ENCODE results near the gene AFF3.
"Not testable (repeated sequence)": the region's sequence is repeated elsewhere in the genome, so short reads cannot be mapped to it uniquely, and the experiment has no call there.

AFF3 gene

DNA sequence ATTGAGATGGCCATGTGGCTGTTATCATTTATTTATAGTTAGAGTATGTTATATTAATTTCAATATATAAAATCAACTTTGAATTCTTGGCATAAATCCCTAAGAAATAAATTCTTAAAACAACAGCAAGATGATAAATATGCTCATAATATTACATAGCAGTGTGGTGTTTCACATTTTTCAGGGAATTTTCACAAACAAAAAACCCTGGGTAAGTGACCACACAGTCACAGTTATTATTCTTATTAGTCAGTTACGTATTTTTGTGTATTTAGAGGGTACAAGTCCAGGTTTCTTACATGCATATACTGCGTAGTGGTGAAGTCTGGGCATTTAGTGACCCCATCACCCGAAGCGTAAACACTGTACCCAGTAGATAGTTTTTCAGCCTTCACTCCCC lies 363.1 kb downstream of the AFF3 start:
- TF ChIP-seq CTCF (IDR thresholded peaks at IDR 0.05; ENCODE audit: borderline replicate concordance, control extremely low read depth, extremely low read depth, insufficient read depth, missing control alignments), result no peak
- DNase-seq (ENCODE audit: low spot score), result no peak
- in situ Hi-C loops (cut with MboI; ENCODE audit: low sequenced_read_pairs, unreplicated experiment), result no loop called here

- DNase-seq (ENCODE audit: low spot score), result no peak
- in situ Hi-C loops (cut with MboI; ENCODE audit: low sequenced_read_pairs, unreplicated experiment), result no loop called here
- TF ChIP-seq CTCF (IDR thresholded peaks at IDR 0.05; ENCODE audit: borderline replicate concordance, control extremely low read depth, extremely low read depth, insufficient read depth, missing control alignments), result no peak
Measured at GRCh38 chr2:99777656-99778290, 364.6 kb downstream of the AFF3 start.

DNA sequence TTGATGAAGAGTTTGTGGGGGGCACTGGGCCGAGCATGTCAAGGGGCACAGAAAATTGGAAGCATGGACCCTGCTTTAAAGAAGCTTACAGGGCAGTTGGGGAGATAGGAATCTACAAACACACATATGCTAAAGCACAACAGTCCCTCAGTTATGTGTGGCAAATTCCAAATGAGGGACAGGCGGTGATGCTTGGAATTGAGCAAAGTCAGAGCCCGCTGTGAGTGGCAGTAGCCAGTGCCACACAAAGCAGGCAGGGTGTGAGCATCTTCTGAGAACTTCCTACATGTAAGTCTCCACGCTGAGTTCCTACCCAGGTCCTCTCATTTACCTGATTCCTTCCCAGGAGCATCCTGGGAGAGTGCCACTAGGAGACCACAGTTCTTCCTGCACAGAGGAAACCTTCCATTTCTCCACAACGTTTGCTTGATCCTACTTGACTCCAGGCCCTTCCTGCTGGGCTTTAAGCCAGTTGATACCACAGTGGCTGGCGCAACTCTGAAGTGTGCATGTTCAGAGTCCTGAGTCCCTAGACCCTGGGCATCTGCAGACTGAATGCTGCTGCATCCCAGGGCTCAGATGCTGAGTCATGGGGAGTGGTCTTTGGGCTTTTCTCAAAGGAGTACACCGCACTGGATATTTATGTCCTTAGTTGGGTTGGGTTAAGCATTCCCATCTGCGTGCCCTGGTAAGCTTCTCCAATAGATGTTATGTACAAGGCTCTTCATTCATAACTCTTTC lies 365.3 kb downstream of the AFF3 start:
- no peak for TF ChIP-seq CTCF (IDR thresholded peaks at IDR 0.05; ENCODE audit: borderline replicate concordance, control extremely low read depth, extremely low read depth, insufficient read depth, missing control alignments)
- in situ Hi-C loops (cut with MboI; ENCODE audit: low sequenced_read_pairs, unreplicated experiment), result no loop called here

GRCh38 chr2:99776206-99776905 lies 366.0 kb downstream of the AFF3 start:
- in situ Hi-C loops (cut with MboI; ENCODE audit: low sequenced_read_pairs, unreplicated experiment), result no loop called here
- no peak for DNase-seq (ENCODE audit: low spot score)
- TF ChIP-seq CTCF (IDR thresholded peaks at IDR 0.05; ENCODE audit: borderline replicate concordance, control extremely low read depth, extremely low read depth, insufficient read depth, missing control alignments), result no peak

More for the DNA sequence above, 365.3 kb downstream of the AFF3 start:
- DNase-seq (ENCODE audit: low spot score), result no peak

DNA sequence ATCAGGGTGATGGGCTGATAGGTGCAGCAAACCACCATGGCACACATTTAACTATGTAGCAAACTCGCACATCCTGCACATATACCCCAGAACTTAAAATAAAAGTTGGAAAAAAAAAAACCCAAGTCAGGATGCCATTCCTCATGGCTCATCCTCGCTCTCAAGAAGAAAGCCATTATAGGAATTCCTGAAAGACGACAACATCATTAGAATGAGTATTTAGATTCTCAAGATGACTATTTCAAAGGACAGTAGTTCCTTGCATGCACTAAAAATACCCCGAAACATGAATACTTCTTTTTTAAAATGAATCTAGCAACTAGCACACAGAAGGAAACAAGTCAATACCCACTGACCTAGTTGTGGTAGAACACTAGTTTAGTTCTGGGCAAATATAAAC lies 366.8 kb downstream of the AFF3 start:
- TF ChIP-seq CTCF (IDR thresholded peaks at IDR 0.05; ENCODE audit: borderline replicate concordance, control extremely low read depth, extremely low read depth, insufficient read depth, missing control alignments), result no peak

DNA sequence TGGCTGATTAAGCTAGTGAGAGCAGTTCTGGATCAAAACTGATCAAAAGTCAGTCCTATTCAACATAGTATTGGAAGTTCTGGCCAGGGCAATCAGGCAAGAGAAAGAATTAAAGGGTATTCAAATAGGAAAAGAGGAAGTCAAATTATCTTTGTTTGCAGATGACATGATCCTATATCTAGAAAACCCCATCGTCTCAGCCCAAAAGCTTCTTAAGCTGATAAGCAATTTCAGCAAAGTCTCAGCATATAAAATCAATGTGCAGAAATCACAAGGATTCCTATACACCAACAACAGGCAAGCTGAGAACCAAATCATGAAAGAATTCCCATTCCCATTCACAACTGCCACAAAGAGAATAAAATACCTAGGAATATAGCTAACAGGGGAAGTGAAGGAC lies 368.7 kb downstream of the AFF3 start:
- DNase-seq (ENCODE audit: low spot score); in situ Hi-C loops (cut with MboI; ENCODE audit: low sequenced_read_pairs, unreplicated experiment): not testable (repeated sequence)

More for the DNA sequence above, 366.8 kb downstream of the AFF3 start:
- in situ Hi-C loops (cut with MboI; ENCODE audit: low sequenced_read_pairs, unreplicated experiment), result no loop called here
- DNase-seq (ENCODE audit: low spot score), result no peak

Measured in GM13976 (cell line).